Thoracic aorta (tissue), 2 donors: Measurements from ENCODE around the gene NPAS3. TPM values are rescaled to one million over a fixed set of nuclear protein-coding genes. Genes with fewer than 3 reads are reported as not detected.

Experiments used
- ATAC-seq: fragments of 150-250 bp; one replicate; pipeline ENCODE4 v1.8.0; 2017; ENCODE audit warnings: low read depth; ENCODE audit not compliant: insufficient number of reproducible peaks, low FRiP score
- DNase-seq: peaks from one replicate; pipeline ENCODE4 v3.0.0-alpha.2; 2020; ENCODE audit warnings: low spot score
- H3K27ac ChIP-seq, 2 donors: fragments of 200-600 bp; sonication (generic); 1 replicate in 1 of 2; 2 replicates in 1 of 2; pipeline ENCODE4 v1.5.1; 2016; ENCODE audit warnings: mild to moderate bottlenecking in 2 of 2, moderate library complexity in 2 of 2
- H3K27me3 ChIP-seq: fragments of 200-600 bp; sonication (generic); replicated peaks from 2 replicates; pipeline ENCODE4 v1.6.0; 2016; ENCODE audit warnings: mild to moderate bottlenecking; ENCODE audit not compliant: insufficient read depth
- H3K36me3 ChIP-seq: fragments of 200-600 bp; sonication (generic); one replicate; pipeline ENCODE4 v1.5.1; 2016
- H3K4me1 ChIP-seq, 2 donors: fragments of 200-600 bp; sonication (generic); 1 replicate in 1 of 2; 2 replicates in 1 of 2; pipeline versions ENCODE4 v1.5.1 to v1.6.0; 2016; ENCODE audit warnings: low read depth in 2 of 2, mild to moderate bottlenecking in 1 of 2; ENCODE audit not compliant: control insufficient read depth in 1 of 2
- H3K4me3 ChIP-seq: fragments of 200-600 bp; sonication (generic); 2 replicates; pipeline ENCODE4 v1.5.1; 2016; ENCODE audit warnings: mild to moderate bottlenecking
- H3K9me3 ChIP-seq: fragments of 200-600 bp; sonication (generic); 2 replicates; pipeline ENCODE4 v1.5.1; 2016
- total RNA-seq, 2 donors: library from RNA; depleted of rRNA; stranded (reverse); fragments of >200 nt; gene quantifications; one replicate each; pipeline versions ENCODE4 v1.1.0 to v1.2.3, GENCODE V29; 2016
- TF ChIP-seq, protein P1 (sequence below): fragments of 200-600 bp; sonication (generic); IDR thresholded peaks from one replicate; pipeline ENCODE4 v1.5.1; 2019; ENCODE audit warnings: antibody characterized with exemption

Gene NPAS3
- total RNA-seq, 2 donors from 2014 or later: 1.1 TPM; not detected in 1

DNA sequence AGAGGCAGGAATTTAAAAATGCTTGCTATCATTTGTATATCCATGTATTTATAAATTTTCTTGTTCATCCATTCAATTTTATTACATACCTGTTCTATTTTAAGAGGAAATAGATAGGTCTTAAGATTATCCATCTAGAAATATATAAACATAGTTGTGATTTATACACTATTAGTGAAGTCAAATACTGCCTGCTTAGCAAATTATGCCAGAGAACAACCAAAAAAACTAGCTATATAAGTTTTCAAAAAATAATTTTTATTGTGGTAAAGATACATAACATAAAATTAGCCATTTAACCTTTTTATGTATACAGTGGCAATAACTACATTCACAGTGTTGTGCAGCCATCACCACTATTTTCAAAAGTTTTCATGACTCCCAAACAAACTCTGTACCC lies 237.3 kb downstream of the NPAS3 start:
- H3K36me3 ChIP-seq: no peaks in the 10 kb centered on the region
- TF ChIP-seq, protein P1, sequence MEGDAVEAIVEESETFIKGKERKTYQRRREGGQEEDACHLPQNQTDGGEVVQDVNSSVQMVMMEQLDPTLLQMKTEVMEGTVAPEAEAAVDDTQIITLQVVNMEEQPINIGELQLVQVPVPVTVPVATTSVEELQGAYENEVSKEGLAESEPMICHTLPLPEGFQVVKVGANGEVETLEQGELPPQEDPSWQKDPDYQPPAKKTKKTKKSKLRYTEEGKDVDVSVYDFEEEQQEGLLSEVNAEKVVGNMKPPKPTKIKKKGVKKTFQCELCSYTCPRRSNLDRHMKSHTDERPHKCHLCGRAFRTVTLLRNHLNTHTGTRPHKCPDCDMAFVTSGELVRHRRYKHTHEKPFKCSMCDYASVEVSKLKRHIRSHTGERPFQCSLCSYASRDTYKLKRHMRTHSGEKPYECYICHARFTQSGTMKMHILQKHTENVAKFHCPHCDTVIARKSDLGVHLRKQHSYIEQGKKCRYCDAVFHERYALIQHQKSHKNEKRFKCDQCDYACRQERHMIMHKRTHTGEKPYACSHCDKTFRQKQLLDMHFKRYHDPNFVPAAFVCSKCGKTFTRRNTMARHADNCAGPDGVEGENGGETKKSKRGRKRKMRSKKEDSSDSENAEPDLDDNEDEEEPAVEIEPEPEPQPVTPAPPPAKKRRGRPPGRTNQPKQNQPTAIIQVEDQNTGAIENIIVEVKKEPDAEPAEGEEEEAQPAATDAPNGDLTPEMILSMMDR: no peak
- no peak overlapping the region for H3K4me3 ChIP-seq
- no peaks in the 10 kb centered on the region for H3K4me1 ChIP-seq
- ATAC-seq (no peak), DNase-seq (no peak)
- no peaks in the 10 kb centered on the region for H3K9me3 ChIP-seq
- H3K27me3 ChIP-seq: no peaks in the 10 kb centered on the region
- no peak overlapping the region for H3K27ac ChIP-seq

DNA sequence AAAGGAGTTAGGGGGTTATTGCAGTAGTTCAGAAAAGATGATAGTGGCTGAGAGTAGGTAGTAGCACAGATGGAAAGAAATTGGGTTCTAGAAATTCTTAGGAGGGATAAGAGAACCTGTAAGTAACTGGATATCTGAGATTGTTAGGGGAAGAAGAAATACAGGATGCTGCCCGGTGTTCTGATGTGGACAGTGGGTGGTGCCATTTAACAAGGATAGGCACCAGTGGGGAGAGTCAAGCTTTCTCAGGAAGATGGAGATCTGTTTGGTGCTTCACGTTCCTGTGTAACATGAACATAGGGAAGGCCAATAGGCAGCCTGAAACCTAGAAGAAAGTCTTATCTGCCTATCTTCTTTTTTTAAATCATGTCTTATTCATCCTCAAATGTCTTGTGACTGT lies 245.9 kb downstream of the NPAS3 start:
- TF ChIP-seq, protein P1: no peak
- Histone ChIP-seq H3K36me3 (no peaks in the 10 kb centered on the region), H3K4me1 (no peaks in the 10 kb centered on the region), H3K27me3 (no peaks in the 10 kb centered on the region), H3K27ac (no peak overlapping the region), H3K9me3 (no peaks in the 10 kb centered on the region), H3K4me3 (no peak overlapping the region)
- no peak for DNase-seq
- ATAC-seq: no peak

DNA sequence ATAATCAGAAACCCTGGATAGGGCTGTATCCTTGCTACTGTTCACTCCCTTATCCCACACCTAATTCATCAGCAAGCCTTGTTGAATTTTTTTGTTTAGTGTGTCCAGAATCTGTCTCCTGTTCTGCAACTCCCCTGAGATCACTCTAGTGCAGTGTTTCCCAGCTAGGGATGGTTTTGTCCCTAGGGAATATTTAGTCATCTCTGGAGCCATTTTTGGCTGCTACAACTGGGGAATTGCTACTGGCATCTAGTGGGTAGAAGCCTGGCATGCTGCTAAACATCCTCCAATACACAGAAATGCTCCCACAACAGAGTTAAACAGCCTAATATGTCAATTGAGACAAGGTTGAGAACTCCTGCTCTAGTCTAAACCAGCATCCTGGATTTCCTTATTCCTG lies 248.0 kb downstream of the NPAS3 start:
- no peak for DNase-seq
- Histone ChIP-seq H3K27me3 (no peaks in the 10 kb centered on the region), H3K27ac (no peak overlapping the region), H3K4me1 (no peaks in the 10 kb centered on the region), H3K9me3 (no peaks in the 10 kb centered on the region), H3K4me3 (no peak overlapping the region), H3K36me3 (no peaks in the 10 kb centered on the region)
- TF ChIP-seq, protein P1: no peak
- ATAC-seq: no peak

DNA sequence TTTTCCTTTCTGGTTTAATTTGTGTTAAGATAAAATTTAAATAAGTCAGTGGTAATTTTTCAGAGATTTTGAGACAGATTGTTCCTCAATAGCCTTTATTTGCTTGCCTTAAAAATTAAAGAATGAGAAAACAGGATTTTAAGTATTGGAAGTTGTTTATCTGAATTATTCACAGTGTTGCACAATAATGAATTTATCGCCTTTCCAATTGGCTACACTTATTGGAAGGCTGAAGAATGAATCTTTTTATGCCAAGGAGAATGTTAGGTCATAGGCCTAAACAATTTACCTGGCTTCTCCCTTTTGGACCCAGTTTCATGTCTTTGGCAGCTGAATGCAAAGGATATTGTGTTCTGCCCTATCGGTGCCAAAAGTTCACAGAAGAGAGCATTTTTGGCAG lies 250.2 kb downstream of the NPAS3 start:
- ATAC-seq (no peak), DNase-seq (no peak)

DNA sequence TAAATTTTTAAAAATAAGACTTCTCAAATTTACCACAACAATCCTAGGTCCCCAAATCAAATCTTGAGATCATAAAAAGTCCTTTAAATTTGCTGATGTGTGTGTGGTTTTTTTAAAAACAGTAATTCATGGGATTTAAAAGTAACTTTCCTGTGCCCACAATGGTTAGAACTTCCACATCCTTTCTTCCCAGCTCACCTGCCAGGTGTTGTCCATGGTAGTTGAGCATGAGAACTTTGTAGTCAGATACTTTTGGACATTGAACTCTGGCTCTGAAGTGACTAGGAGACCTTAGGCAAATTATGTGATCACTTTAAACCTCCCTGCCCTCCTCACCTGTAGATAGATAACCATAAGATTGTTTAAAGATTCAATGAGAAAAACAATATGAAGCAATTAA lies 253.2 kb downstream of the NPAS3 start:
- H3K9me3 ChIP-seq: no peaks in the 10 kb centered on the region
- H3K36me3 ChIP-seq: no peaks in the 10 kb centered on the region
- no peak overlapping the region for H3K4me3 ChIP-seq
- H3K27ac ChIP-seq: no peak overlapping the region
- ATAC-seq (no peak), DNase-seq (no peak)
- H3K4me1 ChIP-seq: no peaks in the 10 kb centered on the region
- TF ChIP-seq, protein P1: no peak
- H3K27me3 ChIP-seq: no peaks in the 10 kb centered on the region

More for the DNA sequence above, 250.2 kb downstream of the NPAS3 start:
- H3K9me3 ChIP-seq: no peaks in the 10 kb centered on the region
- no peak overlapping the region for H3K4me3 ChIP-seq
- no peaks in the 10 kb centered on the region for H3K27me3 ChIP-seq
- H3K27ac ChIP-seq: no peak overlapping the region
- H3K4me1 ChIP-seq: no peaks in the 10 kb centered on the region
- no peaks in the 10 kb centered on the region for H3K36me3 ChIP-seq
- TF ChIP-seq, protein P1: no peak
